Mucosa of gallbladder (tissue), 1 donor: ENCODE results near the gene TCEAL8. TPM values are rescaled to one million over a fixed set of nuclear protein-coding genes. Genes with fewer than 3 reads are reported as not detected.

Experiments
- DNase-seq: peaks from one replicate; pipeline ENCODE4 v3.0.0-alpha.2; 2020; ENCODE audit warnings: low spot score
- total RNA-seq: library from RNA; stranded (reverse); gene quantifications from one replicate; pipeline ENCODE4 v1.2.1, GENCODE V29; 2021
- donor health status: DM: no; HTN: no; CAD: no.

Gene TCEAL8
- total RNA-seq, 1 donor from 2014 or later: 52.5 TPM

DNA sequence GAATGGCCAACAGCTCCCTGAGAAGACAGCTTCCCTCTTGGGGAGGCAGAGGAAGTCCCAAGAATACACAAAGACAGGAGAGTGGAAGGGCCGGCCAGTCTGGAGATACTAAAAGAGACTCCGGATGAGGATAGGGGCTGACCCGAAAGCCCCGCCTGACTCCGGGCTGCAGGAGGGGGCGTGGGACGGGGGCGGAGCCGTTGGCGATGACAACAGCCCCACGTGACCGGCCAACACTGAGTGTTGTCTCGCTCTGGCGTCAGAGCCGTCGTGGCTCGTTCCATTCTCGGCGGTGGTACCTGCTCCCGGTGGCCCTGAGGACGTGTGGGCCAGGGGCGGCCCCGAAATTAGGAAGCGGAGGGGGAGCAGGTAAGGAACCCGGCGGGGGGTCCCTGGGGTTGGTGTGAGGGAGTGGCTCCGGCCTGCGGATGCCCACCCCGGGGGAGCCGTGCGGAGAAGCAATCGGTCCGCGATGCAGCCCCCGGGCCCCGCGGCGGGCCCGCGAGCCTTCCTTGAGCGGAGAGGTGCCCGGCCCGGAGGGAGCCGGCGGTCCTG lies 40.0 kb downstream of the TCEAL8 start, which contains the start of gene BEX4:
Gene BEX4 (plus strand): TSS at position 239 of the 555 bp plus-strand sequence. CDS start 1,046 bp downstream, outside the sequence.
- peak; percentile 85 for DNase-seq

DNA sequence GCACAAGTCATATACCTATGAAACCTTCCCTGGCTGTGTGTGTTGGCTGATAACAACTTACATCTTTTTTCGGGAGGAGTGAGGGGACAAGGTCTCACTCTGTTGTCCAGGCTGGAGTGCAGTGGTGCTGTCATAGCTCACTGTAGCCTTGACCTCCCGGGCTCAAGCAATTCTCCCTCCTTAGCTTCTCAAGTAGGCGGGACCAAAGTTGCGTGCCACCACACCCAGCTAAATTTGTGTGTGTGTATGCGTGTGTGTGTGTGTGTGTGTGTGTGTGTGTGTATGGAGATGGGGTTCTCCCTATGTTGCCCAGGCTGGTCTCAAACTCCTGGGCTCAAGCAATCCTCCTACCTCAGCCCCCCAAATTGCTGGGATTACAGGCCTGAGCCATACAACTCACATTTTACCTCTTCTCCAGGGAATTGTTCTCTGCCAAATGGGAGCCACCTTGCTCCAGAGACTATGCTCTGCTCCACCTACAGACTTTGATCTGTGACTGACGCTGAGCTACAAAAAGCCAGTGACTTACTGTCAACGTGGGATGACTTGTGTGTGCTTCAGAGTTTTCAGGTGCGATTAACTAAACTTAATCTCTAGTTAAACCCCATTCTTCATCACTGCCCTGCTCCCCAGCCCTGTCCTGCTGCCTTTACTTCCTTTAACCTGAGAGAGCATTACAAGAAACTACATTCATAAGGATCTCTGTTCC lies 42.1 kb downstream of the TCEAL8 start:
- no peak for DNase-seq

DNA sequence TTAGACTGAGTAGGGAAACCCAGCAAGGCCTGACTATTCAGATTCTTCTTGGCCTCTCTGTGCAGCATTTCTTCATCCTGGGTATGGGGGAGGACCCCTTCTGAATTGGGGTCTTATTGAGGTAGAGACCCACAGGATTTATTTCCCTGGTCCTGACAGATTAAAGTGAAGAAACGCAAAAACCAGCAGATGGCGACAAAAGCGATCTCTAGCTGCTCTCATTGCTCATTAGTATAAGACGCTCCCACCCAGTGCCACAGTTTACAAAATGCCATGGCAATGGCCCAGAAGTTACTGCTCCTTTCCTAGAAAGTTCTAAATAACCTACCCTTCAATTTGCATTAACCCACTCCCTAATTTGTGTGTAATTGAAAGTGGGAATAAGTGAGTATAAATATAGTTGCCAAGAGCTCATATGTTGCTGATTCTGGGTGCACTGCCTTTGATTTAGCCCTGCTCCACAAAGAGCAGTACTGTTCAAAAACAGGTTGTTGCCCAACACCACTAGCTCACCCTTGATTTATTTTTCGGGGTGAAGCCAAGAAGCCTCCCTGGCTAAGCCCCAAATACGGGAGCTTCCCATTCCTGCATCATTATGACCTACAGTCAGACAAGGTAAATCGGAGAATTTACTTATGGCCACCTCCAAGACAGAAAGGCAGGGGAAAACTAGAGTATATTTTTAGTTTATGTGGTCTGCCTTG lies 43.8 kb downstream of the TCEAL8 start:
- DNase-seq: peak; percentile 43

DNA sequence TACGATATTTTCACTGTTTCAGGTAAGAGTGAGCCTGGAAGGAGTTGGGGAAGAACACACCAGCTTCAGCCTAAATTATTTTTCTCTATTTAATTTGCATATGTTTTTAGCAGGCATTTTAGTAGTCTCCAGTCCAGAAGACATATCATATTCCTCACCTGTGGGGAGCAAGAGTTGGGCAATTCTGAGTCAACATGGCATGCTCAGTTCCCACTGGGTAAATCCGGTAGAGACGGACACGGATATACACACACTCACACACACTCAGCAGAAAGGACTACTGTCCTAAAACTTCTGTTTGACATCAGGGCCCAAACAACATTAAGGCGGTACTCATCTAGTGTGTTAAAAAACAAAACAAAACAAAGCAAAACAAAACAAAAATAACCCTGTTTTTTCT lies 44.9 kb downstream of the TCEAL8 start:
- no peak for DNase-seq

Other genes with a start within 250 kb of the TCEAL8 start
- gene BEX1, start 191.0 kb downstream of the TCEAL8 start, total RNA-seq: 3.8 TPM
- gene NXF3, start 162.0 kb downstream of the TCEAL8 start, total RNA-seq: 78.1 TPM
- gene BEX4, start 40.0 kb downstream of the TCEAL8 start, total RNA-seq: 41.9 TPM
- gene TCEAL5, start 21.6 kb upstream of the TCEAL8 start, total RNA-seq: 0.17 TPM
- gene BEX2, start 55.8 kb upstream of the TCEAL8 start, total RNA-seq: 23.6 TPM
- gene TCEAL7, start 75.1 kb upstream of the TCEAL8 start, total RNA-seq: 8.1 TPM
- 28.4 TPM for gene TCEAL9, start 101.4 kb upstream of the TCEAL8 start, total RNA-seq
- gene BEX3, start 121.4 kb upstream of the TCEAL8 start, total RNA-seq: 96.0 TPM